Panc1 (cell line): Measurements from ENCODE around the gene ADCY3. TPM values are rescaled to one million over a fixed set of nuclear protein-coding genes. Genes with fewer than 3 reads are reported as not detected.

Experiments used
- ATAC-seq: fragments of 200-7000 bp; cut with Tn5 transposase; 2 replicates; pipeline ENCODE4 v1.9.1; 2020; ENCODE audit warnings: mild to moderate bottlenecking, moderate library complexity
- BruUV-seq: library from RNA; stranded (reverse); fragments of 400-500 nt; replicated peaks from 2 replicates; lab custom pipeline; 2021; lab: Mats Ljungman, UMichigan
- CTCF ChIA-PET: fragments of 300-600 bp; sonication (Branson Sonifier 250); formaldehyde crosslinking; loops from one replicate; lab custom pipeline; 2022; ENCODE audit warnings: antibody characterized with exemption; lab: Charles Lee
- POLR2A ChIA-PET: fragments of 300-600 bp; sonication (Branson Sonifier 250); formaldehyde crosslinking; loops from one replicate; lab custom pipeline; 2022; ENCODE audit warnings: antibody characterized with exemption; lab: Charles Lee
- DNase-seq: peaks from one replicate; pipeline ENCODE4 v3.0.0-alpha.2; 2010; ENCODE audit warnings: low read depth, low spot score
- H3K27ac ChIP-seq: 2 replicates; pipeline ENCODE4 v1.5.1; 2011; ENCODE audit warnings: mild to moderate bottlenecking, low read length, inconsistent platforms
- H3K27me3 ChIP-seq: fragments of 200-500 bp; sonication (Bioruptor generic); 2 replicates; pipeline ENCODE4 v1.6.0; 2014; ENCODE audit warnings: low read length, inconsistent platforms; ENCODE audit not compliant: control insufficient read depth, insufficient read depth
- H3K36me3 ChIP-seq: fragments of 200-500 bp; sonication (Bioruptor generic); 2 replicates; pipeline ENCODE4 v1.5.1; 2014; ENCODE audit warnings: inconsistent platforms, mild to moderate bottlenecking, low read length, moderate library complexity; ENCODE audit not compliant: control insufficient read depth, insufficient read depth
- H3K4me1 ChIP-seq: 2 replicates; pipeline ENCODE4 v1.5.1; 2011; ENCODE audit warnings: inconsistent platforms, mild to moderate bottlenecking, low read length, moderate library complexity; ENCODE audit not compliant: control insufficient read depth, insufficient read depth
- H3K4me3 ChIP-seq, 2 experiments: 2 replicates each; pipeline ENCODE4 v1.5.1; 2011 to 2012; ENCODE audit warnings: low read depth in 2 of 2, low read length in 2 of 2, mild to moderate bottlenecking in 2 of 2, inconsistent platforms in 1 of 2, moderate library complexity in 1 of 2
- H3K9me3 ChIP-seq: fragments of 200-500 bp; sonication (Bioruptor generic); 2 replicates; pipeline ENCODE4 v1.5.1; 2014; ENCODE audit warnings: low read depth, mild to moderate bottlenecking, inconsistent platforms, low read length, moderate library complexity; ENCODE audit not compliant: control insufficient read depth, insufficient read depth
- CTCF ChIP-seq: fragments of 450-650 bp; IDR thresholded peaks from 2 replicates; pipeline ENCODE4 v1.5.1; 2017; ENCODE audit warnings: mild to moderate bottlenecking
- POLR2AphosphoS5 ChIP-seq: IDR thresholded peaks from 2 replicates; pipeline ENCODE4 v1.6.1; 2012; ENCODE audit warnings: mild to moderate bottlenecking, low read depth, low read length, moderate library complexity
- REST ChIP-seq, 2 experiments: IDR thresholded peaks; 2 replicates each; pipeline ENCODE4 v1.6.1; 2011 to 2012; ENCODE audit warnings: low read depth in 2 of 2, control low read depth in 1 of 2, low read length in 1 of 2, mild to moderate bottlenecking in 1 of 2, moderate library complexity in 1 of 2; ENCODE audit not compliant: insufficient read depth in 1 of 2
- SIN3A ChIP-seq: IDR thresholded peaks from 2 replicates; pipeline ENCODE4 v1.6.1; 2012; ENCODE audit warnings: low read depth, mild to moderate bottlenecking, low read length, moderate library complexity, borderline replicate concordance; ENCODE audit not compliant: insufficient read depth
- TCF7L2 ChIP-seq: IDR thresholded peaks from 2 replicates; pipeline ENCODE4 v1.6.1; 2011; ENCODE audit warnings: mild to moderate bottlenecking, low read depth, low read length, inconsistent platforms
- in situ Hi-C: cut with HindIII; loops from 2 replicates; pipeline ENCODE4 v1.10.0; 2016; ENCODE audit warnings: low sequenced_read_pairs, low pct_unique_long_range_greater_than_20kb
- intact Hi-C: fragments of 100-400 bp; cut with micrococcal nuclease; formaldehyde crosslinking; loops from one replicate; pipeline ENCODE4 v1.10.0; 2022; ENCODE audit not compliant: unreplicated experiment
- total RNA-seq: library from RNA; stranded (reverse); gene quantifications from one replicate; pipeline ENCODE4 v1.2.1, GENCODE V29; 2021; ENCODE audit not compliant: unreplicated experiment

ADCY3 gene
- total RNA-seq, 1 experiment from 2014 or later = 34.1 TPM

DNA sequence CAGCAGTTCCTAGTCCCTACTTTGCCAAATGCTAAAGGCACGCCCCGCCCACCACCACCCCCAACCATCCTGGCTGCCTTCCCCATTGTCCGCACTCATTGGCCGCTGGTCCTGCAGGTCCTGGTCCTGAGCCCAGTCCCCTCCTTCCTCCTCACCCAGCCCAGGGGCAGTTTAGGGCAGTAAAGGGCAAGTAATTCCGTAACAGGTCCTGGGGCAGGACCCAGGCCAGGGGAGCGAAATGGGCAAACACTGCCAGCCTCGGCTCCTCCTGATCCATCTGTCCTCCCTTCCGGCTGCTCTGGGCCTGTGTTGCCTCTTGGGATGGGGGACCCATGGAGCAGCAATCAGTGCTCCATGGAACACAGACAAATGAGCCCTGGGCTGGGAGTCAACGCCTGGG, 6.1 kb downstream of the ADCY3 start:
- ChIA-PET POLR2A (no interaction called here), CTCF (no interaction called here)
- DNase-seq (no peak), ATAC-seq (no peak)
- Histone ChIP-seq H3K27me3 (no peaks in the 10 kb centered on the region), H3K27ac (no peak overlapping the region), H3K4me3 (no peak overlapping the region), H3K36me3 (no peaks in the 10 kb centered on the region), H3K4me1 (0 out of 2 replicates have a peak, but pooled peaks cover 1% of the 10 kb centered on the region), H3K9me3 (no peaks in the 10 kb centered on the region)
- intact Hi-C loops = no loop called here
- TF ChIP-seq TCF7L2 = no peak
- TF ChIP-seq SIN3A = no peak
- no peak for TF ChIP-seq CTCF
- no peak for TF ChIP-seq REST (IDR thresholded peaks at IDR 0.05; ENCODE audit: insufficient read depth in 1 of 2, low read depth in 2 of 2, low read length in 1 of 2)
- TF ChIP-seq POLR2AphosphoS5 = no peak
- no TSS peak for BruUV-seq
- in situ Hi-C loops = no loop called here

GRCh38 chr2:24912986-24913385, 7.1 kb downstream of the ADCY3 start:
- in situ Hi-C loops = no loop called here

More at GRCh38 chr2:24912986-24913385, 7.1 kb downstream of the ADCY3 start:
- DNase-seq (no peak), ATAC-seq (no peak)
- ChIA-PET POLR2A (no interaction called here), CTCF (interaction anchor here (0.6 kb wide), 1 partner anchor 397 kb away, joined by 13 read pairs; no protein-coding TSS in a partner anchor)
- H3K36me3 ChIP-seq = no peaks in the 10 kb centered on the region
- no peaks in the 10 kb centered on the region for H3K27me3 ChIP-seq
- no peak overlapping the region for H3K27ac ChIP-seq
- BruUV-seq = no TSS peak
- no peak for TF ChIP-seq POLR2AphosphoS5
- TF ChIP-seq TCF7L2 = no peak
- no peak for TF ChIP-seq CTCF
- no peak for TF ChIP-seq REST (IDR thresholded peaks at IDR 0.05; ENCODE audit: insufficient read depth in 1 of 2, low read depth in 2 of 2, low read length in 1 of 2)
- no peak for TF ChIP-seq SIN3A
- intact Hi-C loops = no loop called here
- H3K4me1 ChIP-seq = no peaks in the 10 kb centered on the region
- H3K4me3 ChIP-seq = no peak overlapping the region
- H3K9me3 ChIP-seq = no peaks in the 10 kb centered on the region
